Thyroid gland (tissue), 4 donors: ENCODE results near the gene KIAA0232.

ENCODE experiments used
- POLR2A ChIP-seq, 2 donors: fragments of 450-650 bp; IDR thresholded peaks; one replicate each; pipeline ENCODE4 v1.6.1; 2017; ENCODE audit warnings: antibody characterized with exemption in 2 of 2, mild to moderate bottlenecking in 2 of 2, moderate library complexity in 1 of 2
- TF ChIP-seq, protein P1 (sequence below), 6 experiments: fragments of 200-600 bp in 3 of 6; fragments of 450-650 bp in 3 of 6; sonication (generic) in 3 of 6; IDR thresholded peaks; one replicate each; pipeline ENCODE4 v1.5.1; 2016 to 2019; ENCODE audit warnings: antibody characterized with exemption in 6 of 6, mild to moderate bottlenecking in 2 of 6, inconsistent platforms in 1 of 6, moderate library complexity in 1 of 6

DNA sequence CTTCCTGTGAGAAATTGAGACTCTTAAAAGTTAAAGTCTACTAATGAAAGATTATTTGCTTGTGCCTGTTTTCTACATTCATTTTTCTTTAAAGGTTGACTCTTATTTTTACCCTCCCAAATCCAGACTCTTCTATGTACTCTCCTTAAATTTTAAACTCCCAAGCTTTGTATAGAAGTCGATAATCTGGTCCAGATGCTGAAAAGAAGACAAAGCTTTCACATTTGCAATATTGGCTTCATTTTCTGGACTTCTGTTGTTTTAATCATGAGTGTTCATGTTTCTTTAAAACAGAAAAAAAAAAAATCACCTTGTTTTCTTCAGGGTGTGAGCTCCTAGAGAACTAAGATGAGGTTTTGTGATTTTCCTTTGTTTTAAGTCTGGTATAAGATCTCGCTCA is 73.9 kb downstream of the KIAA0232 start:
- TF ChIP-seq, protein P1, sequence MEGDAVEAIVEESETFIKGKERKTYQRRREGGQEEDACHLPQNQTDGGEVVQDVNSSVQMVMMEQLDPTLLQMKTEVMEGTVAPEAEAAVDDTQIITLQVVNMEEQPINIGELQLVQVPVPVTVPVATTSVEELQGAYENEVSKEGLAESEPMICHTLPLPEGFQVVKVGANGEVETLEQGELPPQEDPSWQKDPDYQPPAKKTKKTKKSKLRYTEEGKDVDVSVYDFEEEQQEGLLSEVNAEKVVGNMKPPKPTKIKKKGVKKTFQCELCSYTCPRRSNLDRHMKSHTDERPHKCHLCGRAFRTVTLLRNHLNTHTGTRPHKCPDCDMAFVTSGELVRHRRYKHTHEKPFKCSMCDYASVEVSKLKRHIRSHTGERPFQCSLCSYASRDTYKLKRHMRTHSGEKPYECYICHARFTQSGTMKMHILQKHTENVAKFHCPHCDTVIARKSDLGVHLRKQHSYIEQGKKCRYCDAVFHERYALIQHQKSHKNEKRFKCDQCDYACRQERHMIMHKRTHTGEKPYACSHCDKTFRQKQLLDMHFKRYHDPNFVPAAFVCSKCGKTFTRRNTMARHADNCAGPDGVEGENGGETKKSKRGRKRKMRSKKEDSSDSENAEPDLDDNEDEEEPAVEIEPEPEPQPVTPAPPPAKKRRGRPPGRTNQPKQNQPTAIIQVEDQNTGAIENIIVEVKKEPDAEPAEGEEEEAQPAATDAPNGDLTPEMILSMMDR (IDR thresholded peaks at IDR 0.05), result no peak
- no peak for TF ChIP-seq POLR2A (IDR thresholded peaks at IDR 0.05)
